Measurements from ENCODE around the gene ENOX2.
A peak's percentile ranks its signal among the peaks of the same experiment; 100 is the strongest.
"Not testable (repeated sequence)": the region's sequence is repeated elsewhere in the genome, so short reads cannot be mapped to it uniquely, and the experiment has no call there.

ENOX2 gene

DNA sequence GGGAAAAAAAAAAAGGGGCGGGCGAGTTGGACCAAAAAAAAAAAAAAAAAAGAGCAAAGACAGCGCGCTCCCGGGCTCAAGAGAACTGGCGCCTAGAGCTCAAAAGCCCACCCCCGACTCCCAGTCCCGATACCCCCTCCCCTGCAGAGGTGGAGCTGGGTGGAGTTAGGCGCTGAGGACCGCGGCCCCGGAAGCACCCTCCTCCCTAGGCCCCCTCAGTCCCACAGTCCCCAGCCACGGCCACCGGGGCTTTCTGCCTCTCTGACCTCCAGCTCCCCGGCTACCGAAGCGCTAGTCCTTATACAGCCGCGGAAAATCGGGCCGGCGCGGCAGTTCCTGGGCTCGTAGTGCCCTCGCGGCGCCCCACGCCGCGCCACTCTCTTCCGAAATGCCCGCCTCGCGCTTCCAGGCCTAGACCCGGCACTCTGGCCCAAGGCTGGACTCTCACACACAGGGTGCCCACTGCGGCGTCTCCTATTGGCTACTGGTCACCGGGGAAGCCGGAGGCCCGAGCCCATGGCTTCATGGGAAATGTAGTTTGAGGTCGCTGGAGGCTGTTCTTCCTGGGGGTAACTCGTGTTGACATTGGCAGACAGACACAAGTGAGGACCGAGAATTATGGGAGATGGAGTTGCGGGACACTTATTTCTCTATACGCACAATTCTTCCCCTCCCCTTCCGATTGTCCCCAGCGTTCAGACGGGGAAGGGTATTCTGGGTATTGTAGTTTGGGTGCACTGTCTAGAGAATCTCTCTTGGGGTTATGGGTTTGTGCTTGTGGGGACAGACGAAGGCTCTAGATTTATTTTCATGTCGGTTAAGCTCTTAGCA lies at the start of gene ENOX2:
Gene ENOX2, minus strand, starts transcription at position 427 of the 831 bp plus-strand sequence. CDS start 199,993 bp downstream, outside the sequence.
- DNase-seq: peak; percentile 97

DNA sequence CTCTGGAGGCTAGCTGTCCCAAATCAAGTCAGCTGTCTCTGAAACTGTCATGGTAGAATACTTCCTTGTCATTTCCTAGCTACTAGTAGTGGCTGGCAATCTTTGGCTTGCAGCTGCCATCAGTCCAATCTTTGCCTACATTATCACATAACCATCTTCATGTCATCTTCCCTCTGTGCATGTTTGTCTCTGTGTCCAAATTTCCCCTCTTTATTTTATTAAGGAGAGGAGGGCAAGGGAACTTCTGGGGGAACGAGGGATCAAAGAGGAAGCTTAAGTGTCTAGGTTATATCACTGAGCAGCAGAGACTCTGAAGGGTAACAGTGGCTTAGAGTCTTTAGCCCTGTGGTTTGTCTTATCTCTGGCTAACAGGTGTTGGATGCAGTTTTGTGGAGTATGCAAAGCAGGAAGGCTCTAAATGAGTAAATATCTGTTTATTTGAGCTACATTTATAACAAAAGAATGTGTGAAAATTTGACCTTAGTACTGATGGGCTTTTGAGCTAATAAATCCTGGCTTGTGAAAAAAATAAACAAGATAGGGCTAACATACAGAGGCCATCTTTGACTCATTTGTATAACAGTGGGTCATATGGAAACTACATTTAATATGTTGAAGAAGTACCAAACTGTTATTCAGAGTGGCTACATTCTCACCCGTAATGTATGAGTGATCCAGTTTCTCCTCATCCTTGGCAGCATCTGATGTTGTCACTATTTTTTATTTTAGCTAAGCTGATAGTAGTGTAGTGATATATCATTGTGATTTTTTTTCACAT lies 49.4 kb upstream of the ENOX2 start:
- DNase-seq: no peak

DNA sequence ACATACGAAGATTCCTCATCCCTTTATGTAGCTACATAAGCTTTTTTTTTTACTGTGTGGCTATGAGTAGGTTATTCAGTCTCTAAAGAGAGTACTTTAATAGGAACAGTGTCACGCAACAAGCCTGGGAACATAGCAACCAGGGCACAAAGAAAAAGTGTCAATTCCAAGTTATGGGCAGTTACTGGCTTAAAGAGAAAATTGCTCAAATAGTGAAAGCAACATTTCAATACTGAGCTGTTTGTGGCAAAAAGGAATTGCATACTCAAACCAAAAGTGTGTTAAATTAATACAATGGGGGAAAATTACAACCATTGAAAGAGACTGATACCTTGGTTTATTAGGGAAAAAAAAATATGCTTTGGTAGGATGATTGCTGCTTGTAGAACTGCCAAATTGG lies 41.2 kb upstream of the ENOX2 start:
- no peak for DNase-seq

DNA sequence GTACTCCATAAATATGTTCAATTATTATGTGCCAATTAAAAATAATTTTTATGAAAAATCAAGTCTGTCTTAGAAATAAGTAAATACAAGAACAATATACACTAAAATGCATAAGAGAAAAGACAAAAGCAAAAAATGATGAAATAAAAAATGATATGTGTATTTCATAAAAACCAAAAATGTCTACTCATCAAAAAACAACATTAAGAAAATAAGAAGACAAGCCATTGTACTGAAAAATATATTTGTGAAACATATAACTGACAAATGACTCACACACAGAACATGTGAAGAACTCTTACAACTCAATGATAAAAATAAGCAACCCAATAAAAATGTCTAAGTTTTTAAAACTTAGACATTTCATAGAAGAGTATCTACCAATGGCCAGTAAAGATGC lies 34.1 kb upstream of the ENOX2 start:
- DNase-seq: no peak

DNA sequence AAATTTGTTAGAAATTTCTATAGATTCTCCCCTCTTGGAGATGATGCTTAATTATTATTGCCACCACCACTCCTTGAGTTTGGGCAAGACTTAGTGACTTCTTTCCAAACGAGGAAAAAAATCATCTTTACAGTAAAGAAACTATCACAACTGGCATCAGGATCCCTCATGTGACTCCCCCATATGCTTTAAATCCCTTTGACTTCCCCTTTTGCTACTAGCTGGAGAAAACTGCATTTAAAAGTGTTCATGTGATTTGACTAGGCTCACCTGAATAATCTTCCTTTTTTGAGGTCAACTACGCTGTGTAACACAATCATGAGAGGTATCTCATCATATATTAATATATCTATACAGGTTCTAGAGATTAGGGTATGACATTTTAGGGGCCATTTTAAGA lies 30.3 kb upstream of the ENOX2 start:
- DNase-seq: no peak

DNA sequence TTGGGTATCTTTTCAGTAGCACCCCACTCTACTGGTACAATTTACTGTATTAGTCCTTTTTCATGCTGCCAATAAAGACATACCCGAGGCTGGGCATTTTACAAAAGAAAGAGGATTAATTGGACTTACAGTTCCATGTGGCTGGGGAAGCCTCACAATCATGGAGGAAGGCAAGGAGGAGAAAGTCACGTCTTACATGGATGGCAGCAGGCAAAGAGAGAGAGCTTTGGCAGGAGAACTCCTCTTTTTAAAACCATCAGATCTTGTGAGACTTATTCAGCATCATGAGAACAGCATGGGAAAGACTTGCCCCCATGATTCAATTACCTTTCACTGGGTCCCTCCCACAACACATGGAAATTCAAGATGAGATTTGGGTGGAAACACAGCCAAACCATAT lies 17.4 kb upstream of the ENOX2 start:
- not testable (repeated sequence) for DNase-seq

- DNase-seq: not testable (repeated sequence)
Measured at GRCh38 chrX:130919676-130920075, 16.7 kb upstream of the ENOX2 start.

DNA sequence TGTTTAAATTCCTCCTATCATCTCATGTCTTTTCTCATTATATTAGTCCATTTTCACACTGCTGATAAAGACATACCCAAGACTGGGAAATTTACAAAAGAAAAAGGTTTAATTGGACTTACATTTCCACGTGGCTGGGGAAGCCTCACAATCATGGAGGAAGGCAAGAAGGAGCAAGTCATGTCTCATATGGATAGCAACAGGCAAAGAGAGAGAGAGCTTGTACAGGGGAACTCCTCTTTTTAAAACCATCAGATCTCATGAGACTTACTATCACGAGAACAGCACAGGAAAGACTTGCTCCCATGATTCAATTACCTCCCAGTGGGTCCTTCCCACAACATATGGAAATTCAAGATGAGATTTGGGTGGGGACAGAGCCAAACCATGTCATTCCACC lies 15.5 kb upstream of the ENOX2 start:
- not testable (repeated sequence) for DNase-seq

- peak; percentile 42 for DNase-seq
Measured at GRCh38 chrX:130916636-130917422, 13.8 kb upstream of the ENOX2 start.

DNA sequence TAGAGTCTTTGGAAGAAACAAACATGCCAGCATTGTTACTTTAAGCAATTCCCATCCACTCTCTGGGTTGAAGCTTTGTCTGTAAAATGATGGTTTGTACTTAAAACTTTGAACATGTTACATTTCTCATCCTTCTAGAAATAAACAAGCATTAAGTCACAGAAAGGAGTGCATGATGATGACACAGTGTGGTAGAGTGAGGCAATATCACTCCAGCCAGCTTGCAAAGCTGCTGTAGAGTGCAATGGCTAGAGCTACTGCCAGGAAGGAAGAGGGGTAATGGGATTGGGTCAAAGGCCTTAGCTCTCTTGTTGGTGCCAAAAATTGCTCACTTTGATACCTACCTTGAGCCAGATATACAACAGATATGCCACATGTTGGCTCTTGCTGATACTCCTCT lies 12.3 kb upstream of the ENOX2 start:
- no peak for DNase-seq

GRCh38 chrX:130909469-130910136 lies 6.6 kb upstream of the ENOX2 start:
- no peak for DNase-seq

DNA sequence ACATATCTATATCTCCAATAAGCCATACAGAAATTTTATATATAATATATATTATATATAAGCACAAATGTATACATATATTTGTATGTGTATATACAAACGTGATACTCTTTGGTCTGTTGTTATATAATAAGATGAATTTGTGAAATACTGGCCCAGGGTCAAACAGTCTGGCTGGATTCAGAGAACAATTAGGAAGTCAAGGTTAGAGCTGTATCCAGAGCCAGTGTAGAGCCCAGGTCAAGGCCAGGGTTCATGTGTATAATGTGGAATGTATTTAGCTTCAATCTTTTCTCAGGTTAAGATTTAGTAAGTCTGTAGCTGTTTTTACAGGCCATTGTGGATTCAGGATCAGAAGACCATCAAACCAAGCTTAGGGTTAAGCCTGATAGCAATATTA lies 3.8 kb upstream of the ENOX2 start:
- no peak for DNase-seq

DNA sequence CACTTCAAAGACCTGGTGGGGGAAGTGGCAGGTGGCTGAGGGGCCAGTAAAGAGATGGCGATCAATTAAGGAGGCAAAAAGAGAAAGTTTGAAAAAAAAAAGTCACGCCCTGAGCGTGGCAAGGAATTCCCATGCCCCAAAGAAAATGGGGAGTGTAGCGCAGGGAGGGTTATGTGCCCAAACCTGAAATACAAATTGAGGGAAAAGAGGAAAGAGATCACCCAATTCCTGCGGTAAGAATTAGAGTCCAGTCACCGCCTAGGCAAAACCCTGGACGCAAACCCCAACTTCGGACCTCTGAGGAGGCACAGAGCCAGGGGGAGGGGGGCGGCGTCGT lies 595 bp downstream of the ENOX2 start:
- no peak for DNase-seq

DNA sequence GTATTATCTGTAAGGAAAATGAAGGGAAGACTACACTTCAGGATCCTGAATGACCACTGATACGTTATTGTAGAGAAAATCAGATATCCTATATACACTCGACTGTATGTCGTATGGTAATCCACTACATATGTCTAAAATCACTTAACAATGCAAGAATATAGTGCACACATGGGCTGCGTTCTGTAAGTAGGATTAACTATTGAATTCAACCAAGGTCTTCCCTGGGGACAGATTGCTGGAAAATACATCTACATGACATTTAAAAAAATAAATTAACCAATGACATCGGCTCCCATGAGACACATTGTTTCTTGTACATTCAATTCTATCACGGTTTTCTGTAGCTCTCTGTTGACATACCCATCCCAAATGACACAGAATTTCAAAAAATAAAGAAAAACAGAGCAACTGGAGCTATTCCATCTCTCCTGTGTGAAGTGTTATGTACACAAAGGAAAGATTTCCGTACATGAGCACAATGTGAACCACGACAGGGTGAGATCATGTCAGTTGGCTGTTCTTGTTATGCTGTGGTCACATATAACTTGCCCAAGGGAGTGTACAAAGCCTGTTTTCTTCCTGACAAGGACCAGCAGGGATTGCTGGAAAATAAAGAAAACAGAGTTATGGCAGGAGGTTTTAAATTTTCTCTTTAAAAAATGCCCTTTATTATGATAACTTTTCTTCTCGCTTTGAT lies 6.1 kb downstream of the ENOX2 start:
- peak; percentile 41 for DNase-seq

- no peak for DNase-seq
Measured at GRCh38 chrX:130896026-130896425, 7.0 kb downstream of the ENOX2 start.

GRCh38 chrX:130895299-130895698 lies 7.7 kb downstream of the ENOX2 start:
- DNase-seq: no peak

DNA sequence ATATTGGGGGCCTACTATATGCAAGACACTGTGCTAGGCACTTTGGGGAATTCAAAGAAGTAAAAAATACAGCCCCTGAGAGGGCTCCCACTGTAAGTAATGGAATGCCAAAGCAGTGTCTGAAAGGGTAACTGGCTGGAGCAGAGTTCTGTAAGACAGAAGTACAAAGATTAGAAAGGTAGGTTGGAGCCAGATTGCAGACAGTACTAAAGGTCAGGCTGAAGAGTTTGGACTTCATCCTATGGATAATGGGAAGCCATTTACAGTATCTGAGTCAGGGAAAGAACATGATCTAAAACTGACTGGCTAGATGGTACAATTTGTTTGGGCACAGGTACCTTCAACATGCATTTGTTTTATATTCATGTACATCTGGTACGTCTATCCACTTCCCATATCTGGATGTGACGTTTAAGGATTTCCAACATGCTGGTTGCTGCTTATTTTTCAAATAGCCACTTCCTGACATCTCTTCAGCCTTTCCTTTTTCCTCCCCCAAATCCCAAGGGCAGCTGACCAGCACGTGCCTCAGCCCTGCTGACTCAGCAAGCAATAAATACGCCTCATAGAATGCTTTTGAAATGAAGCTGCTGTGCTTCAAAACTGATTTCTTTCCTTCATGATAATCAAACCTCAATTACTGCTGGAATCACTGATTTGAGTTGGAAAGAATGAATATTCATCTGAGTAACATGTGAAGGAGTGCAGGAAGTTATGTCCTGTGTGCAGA lies 9.5 kb downstream of the ENOX2 start:
- peak; percentile 17 for DNase-seq

GRCh38 chrX:130887376-130887775 lies 15.6 kb downstream of the ENOX2 start:
- no peak for DNase-seq

DNA sequence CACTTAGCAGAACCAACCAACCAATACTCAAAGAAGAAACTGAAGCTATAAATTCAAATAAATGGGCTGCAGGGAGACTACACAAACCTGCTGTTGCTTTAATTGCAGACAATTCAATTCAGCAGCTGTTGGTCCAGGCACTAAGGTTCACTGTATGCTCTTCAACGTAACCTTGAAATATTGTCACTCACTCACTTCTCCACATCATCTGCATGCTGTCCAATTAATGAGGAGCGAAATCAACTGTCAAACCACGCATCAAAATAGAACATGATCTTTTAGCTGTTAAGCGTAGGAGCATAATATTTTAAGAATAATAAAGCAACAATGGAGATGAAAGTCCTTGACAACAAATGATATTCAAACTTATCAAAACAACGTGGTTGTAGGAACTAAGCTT lies 17.0 kb downstream of the ENOX2 start:
- no peak for DNase-seq

DNA sequence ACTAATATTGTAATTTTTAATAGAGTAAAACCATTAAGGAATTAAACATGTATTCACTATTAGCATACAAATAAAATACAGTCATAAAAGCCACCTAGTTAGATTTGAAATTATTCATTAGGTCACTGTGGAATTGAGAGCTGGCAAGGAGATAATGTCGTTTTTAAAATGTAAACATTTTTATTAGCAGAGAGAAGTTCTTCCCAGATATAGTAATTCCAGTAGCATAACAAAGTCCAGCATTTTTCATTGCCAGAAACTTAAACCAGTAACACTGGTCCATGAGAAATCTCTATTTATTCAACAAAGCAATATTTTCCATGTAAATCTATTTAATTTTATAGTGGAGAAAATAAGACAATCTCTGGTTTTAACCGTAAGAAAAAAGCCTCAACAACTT lies 17.5 kb downstream of the ENOX2 start:
- no peak for DNase-seq

DNA sequence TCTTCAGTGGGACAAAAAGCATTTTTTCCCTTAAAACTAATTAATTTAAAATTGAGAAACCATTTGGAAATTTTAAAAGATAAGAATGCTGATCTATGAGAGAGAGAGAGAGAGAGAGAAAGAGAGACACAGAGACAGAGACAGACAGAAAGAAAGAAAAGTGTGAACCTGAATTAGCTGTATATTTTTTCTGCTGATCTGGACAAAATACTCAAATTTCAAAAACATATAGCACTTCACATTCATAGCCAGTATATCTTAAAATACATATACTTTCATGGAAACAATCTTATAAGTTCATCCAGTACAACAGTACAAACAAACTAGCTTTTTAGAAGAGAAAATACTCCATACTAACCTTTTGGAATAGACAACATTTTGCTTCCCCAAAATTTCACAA lies 18.4 kb downstream of the ENOX2 start:
- DNase-seq: no peak

GRCh38 chrX:130879869-130880268 lies 23.1 kb downstream of the ENOX2 start:
- DNase-seq: no peak
